K562 (cell line): Measurements from ENCODE around the gene C15orf62. TPM values are rescaled to one million over a fixed set of nuclear protein-coding genes. Genes with fewer than 3 reads are reported as not detected.

Experiments used
- CHAMP1 ChIP-seq: fragments of 450-650 bp; IDR thresholded peaks from 2 replicates; pipeline ENCODE4 v1.6.1; 2016; ENCODE audit warnings: mild to moderate bottlenecking
- FIP1L1 ChIP-seq: fragments of 200-400 bp; formaldehyde crosslinking; IDR thresholded peaks from 2 replicates; pipeline ENCODE4 v1.6.1; 2018; ENCODE audit warnings: mild to moderate bottlenecking, low read depth, low read length; ENCODE audit not compliant: poor library complexity, severe bottlenecking
- FOXA1 ChIP-seq: fragments of 450-650 bp; IDR thresholded peaks from 2 replicates; pipeline ENCODE4 v1.6.1; 2016; ENCODE audit warnings: mild to moderate bottlenecking, borderline replicate concordance
- HOXB6 ChIP-seq: fragments of 250-450 bp; sonication (Bioruptor Pico); IDR thresholded peaks from 2 replicates; pipeline ENCODE4 v1.5.1; 2022; ENCODE audit warnings: mild to moderate bottlenecking, borderline replicate concordance
- JUND ChIP-seq, 2 experiments: IDR thresholded peaks; 2 replicates in 1 of 2; 3 replicates in 1 of 2; pipeline ENCODE4 v1.6.1; 2011; ENCODE audit warnings: borderline replicate concordance in 2 of 2, low read depth in 2 of 2, low read length in 2 of 2, improper control_type of control experiment in 1 of 2, missing biosample characterization in 1 of 2, missing genetic modification characterization in 1 of 2, missing genetic modification reagents in 1 of 2
- KDM5B ChIP-seq: fragments of 200-600 bp; sonication (generic); IDR thresholded peaks from 2 replicates; pipeline ENCODE4 v1.6.1; 2012; ENCODE audit warnings: low read depth, mild to moderate bottlenecking, moderate library complexity, low read length, control low read depth, inconsistent platforms; ENCODE audit not compliant: insufficient replicate concordance
- MAFK ChIP-seq: IDR thresholded peaks from 2 replicates; pipeline ENCODE4 v1.6.1; 2011; ENCODE audit warnings: low read length, improper control_type of control experiment
- MEF2A ChIP-seq: IDR thresholded peaks from 2 replicates; pipeline ENCODE4 v1.6.1; 2011; ENCODE audit warnings: low read depth, mild to moderate bottlenecking, low read length, moderate library complexity; ENCODE audit not compliant: control insufficient read depth
- NCOA1 ChIP-seq: fragments of 450-650 bp; IDR thresholded peaks from 2 replicates; pipeline ENCODE4 v1.6.1; 2016; ENCODE audit warnings: low read depth
- NFIC ChIP-seq: fragments of 450-650 bp; IDR thresholded peaks from 2 replicates; pipeline ENCODE4 v1.6.1; 2017; ENCODE audit warnings: mild to moderate bottlenecking, inconsistent platforms
- PHB2 ChIP-seq: fragments of 450-650 bp; IDR thresholded peaks from 2 replicates; pipeline ENCODE4 v1.6.1; 2017; ENCODE audit warnings: low read depth
- PURB ChIP-seq: sonication (generic); formaldehyde crosslinking; IDR thresholded peaks from 2 replicates; pipeline ENCODE4 v1.9.0; 2021; ENCODE audit warnings: low read depth, mild to moderate bottlenecking, missing genetic modification reagents
- SNIP1 ChIP-seq: fragments of 450-650 bp; IDR thresholded peaks from 2 replicates; pipeline ENCODE4 v1.7.1; 2017; ENCODE audit warnings: low read depth, mild to moderate bottlenecking
- ZBTB34 ChIP-seq: fragments of 250-450 bp; sonication (Bioruptor Pico); IDR thresholded peaks from 2 replicates; pipeline ENCODE4 v1.8.0; 2021; ENCODE audit warnings: mild to moderate bottlenecking, moderate library complexity
- ZNF124 ChIP-seq: sonication (generic); formaldehyde crosslinking; IDR thresholded peaks from 2 replicates; pipeline ENCODE4 v1.8.1; 2022; ENCODE audit warnings: missing genetic modification reagents
- ZNF253 ChIP-seq: fragments of 250-450 bp; sonication (Bioruptor Pico); conservative IDR thresholded peaks from 2 replicates; pipeline ENCODE4 v1.6.1; 2021; ENCODE audit warnings: mild to moderate bottlenecking
- polyA plus RNA-seq, 8 experiments: library from polyadenylated mRNA; depleted of rRNA in 4 of 8; stranded (reverse) in 5 of 8; unstranded in 3 of 8; fragments of >200 nt; fragmentation: Nextera tagmentation in 2 of 8; fragmentation: Illumina TruSeq in 1 of 8; extraction: Ambion mirVana in 2 of 8; extraction: Trizol in 1 of 8; gene quantifications; 2 replicates each; pipeline versions ENCODE4 v1.2.1 to v1.2.3, GENCODE V29; 2011 to 2014; ENCODE audit warnings: inconsistent platforms in 1 of 8, missing spikeins in 1 of 8
- total RNA-seq, 7 experiments: library from RNA; depleted of rRNA in 6 of 7; stranded (reverse); fragments of >200 nt in 6 of 7; fragmentation: Illumina TruSeq in 2 of 7; extraction: Trizol in 2 of 7; gene quantifications; 2 replicates each; pipeline versions ENCODE4 v1.2.1 to v1.2.3, GENCODE V29; 2011 to 2021; ENCODE audit warnings: low replicate concordance in 1 of 7
- TF ChIP-seq, protein P1 (sequence below): fragments of 450-650 bp; IDR thresholded peaks from 2 replicates; pipeline ENCODE4 v1.7.0; 2016; ENCODE audit warnings: borderline replicate concordance
- TF ChIP-seq, protein P2 (sequence below): fragments of 200-800 bp; sonication (Bioruptor generic); IDR thresholded peaks from 2 replicates; pipeline ENCODE4 v1.6.1; 2017; ENCODE audit warnings: missing genetic modification characterization, missing compliant biosample characterization
- TF ChIP-seq, protein P3 (sequence below): fragments of 200-800 bp; sonication (Bioruptor generic); IDR thresholded peaks from 2 replicates; pipeline ENCODE4 v1.6.1; 2017; ENCODE audit warnings: missing genetic modification characterization, missing compliant biosample characterization

C15orf62 gene
- total and polyA plus RNA-seq, 9 of the 15 experiments (the other 6 are each of a cell fraction or from before 2014, with no cell fraction given), result 0.01 to 0.76 (median 0.30) TPM; not detected in 1

DNA sequence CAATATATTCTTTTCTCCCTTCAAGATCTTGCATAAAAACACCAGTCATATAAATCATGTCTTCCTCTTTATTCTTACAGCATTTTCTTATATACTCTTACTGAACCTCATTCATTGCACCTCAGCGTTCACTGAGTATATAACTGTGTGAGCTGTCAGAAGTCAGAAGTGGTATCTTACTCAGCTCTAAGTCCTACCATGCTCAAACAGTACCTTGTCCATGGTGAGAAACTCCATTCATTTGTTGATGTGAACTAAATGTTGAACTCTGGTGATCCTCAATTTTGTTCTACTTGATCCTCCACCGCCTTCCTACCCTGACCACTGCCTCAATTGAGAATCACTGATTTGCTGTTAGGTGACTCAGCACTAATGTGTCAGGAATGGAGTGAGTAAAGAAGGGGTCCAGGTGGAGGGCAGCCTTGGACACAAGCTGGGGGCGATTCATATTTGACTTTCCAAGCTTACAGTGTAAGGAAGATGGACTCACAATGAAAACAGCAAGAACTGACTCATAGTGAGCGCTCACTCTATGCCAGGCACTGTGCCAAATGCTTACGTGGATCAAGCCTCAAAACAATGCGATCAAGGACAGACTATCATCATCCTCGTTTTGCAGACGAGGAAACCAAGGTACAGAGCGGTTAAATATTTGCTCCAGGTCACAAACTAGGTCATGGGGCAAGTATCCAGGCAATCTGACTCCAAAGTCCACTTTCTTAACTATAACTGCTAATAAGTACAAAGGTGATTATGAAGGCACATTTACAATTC, 23.6 kb downstream of the C15orf62 start (continued):
- TF ChIP-seq CHAMP1 (no peak), JUND (IDR thresholded peaks at IDR 0.05; ENCODE audit: borderline replicate concordance, low read depth, low read length) (no peak), JUND (tag; IDR thresholded peaks at IDR 0.05; ENCODE audit: borderline replicate concordance, low read depth, low read length) (0 out of 3 replicates have a peak, but pooled peaks have one; percentile 13), SNIP1 (no peak), NCOA1 (no peak), ZNF124 (CRISPR knock-in tag) (no peak), FIP1L1 (no peak), HOXB6 (CRISPR knock-in tag) (no peak), MEF2A (no peak), KDM5B (no peak), FOXA1 (no peak), PURB (CRISPR knock-in tag) (no peak), NFIC (peak; percentile 85), ZBTB34 (CRISPR knock-in tag) (no peak), ZNF253 (CRISPR knock-in tag) (no peak), MAFK (peak; percentile 51), PHB2 (no peak)
- TF ChIP-seq, protein P1, sequence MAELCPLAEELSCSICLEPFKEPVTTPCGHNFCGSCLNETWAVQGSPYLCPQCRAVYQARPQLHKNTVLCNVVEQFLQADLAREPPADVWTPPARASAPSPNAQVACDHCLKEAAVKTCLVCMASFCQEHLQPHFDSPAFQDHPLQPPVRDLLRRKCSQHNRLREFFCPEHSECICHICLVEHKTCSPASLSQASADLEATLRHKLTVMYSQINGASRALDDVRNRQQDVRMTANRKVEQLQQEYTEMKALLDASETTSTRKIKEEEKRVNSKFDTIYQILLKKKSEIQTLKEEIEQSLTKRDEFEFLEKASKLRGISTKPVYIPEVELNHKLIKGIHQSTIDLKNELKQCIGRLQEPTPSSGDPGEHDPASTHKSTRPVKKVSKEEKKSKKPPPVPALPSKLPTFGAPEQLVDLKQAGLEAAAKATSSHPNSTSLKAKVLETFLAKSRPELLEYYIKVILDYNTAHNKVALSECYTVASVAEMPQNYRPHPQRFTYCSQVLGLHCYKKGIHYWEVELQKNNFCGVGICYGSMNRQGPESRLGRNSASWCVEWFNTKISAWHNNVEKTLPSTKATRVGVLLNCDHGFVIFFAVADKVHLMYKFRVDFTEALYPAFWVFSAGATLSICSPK, result no peak
- TF ChIP-seq, protein P2, sequence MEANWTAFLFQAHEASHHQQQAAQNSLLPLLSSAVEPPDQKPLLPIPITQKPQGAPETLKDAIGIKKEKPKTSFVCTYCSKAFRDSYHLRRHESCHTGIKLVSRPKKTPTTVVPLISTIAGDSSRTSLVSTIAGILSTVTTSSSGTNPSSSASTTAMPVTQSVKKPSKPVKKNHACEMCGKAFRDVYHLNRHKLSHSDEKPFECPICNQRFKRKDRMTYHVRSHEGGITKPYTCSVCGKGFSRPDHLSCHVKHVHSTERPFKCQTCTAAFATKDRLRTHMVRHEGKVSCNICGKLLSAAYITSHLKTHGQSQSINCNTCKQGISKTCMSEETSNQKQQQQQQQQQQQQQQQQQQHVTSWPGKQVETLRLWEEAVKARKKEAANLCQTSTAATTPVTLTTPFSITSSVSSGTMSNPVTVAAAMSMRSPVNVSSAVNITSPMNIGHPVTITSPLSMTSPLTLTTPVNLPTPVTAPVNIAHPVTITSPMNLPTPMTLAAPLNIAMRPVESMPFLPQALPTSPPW (CRISPR knock-in tag), result no peak
- TF ChIP-seq, protein P3, sequence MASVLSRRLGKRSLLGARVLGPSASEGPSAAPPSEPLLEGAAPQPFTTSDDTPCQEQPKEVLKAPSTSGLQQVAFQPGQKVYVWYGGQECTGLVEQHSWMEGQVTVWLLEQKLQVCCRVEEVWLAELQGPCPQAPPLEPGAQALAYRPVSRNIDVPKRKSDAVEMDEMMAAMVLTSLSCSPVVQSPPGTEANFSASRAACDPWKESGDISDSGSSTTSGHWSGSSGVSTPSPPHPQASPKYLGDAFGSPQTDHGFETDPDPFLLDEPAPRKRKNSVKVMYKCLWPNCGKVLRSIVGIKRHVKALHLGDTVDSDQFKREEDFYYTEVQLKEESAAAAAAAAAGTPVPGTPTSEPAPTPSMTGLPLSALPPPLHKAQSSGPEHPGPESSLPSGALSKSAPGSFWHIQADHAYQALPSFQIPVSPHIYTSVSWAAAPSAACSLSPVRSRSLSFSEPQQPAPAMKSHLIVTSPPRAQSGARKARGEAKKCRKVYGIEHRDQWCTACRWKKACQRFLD (CRISPR knock-in tag), result no peak
